HG03066 (cell line): ENCODE data around the gene POLR1D.

Experiments used
- ATAC-seq: cut with Tn5 transposase; IDR thresholded peaks from one replicate; pipeline ENCODE4 v1.9.1; 2021; ENCODE audit warnings: low read depth; ENCODE audit not compliant: unreplicated experiment

Gene POLR1D

GRCh38 chr13:27637289-27637626 is 15.6 kb downstream of the POLR1D start:
- no peak for ATAC-seq

DNA sequence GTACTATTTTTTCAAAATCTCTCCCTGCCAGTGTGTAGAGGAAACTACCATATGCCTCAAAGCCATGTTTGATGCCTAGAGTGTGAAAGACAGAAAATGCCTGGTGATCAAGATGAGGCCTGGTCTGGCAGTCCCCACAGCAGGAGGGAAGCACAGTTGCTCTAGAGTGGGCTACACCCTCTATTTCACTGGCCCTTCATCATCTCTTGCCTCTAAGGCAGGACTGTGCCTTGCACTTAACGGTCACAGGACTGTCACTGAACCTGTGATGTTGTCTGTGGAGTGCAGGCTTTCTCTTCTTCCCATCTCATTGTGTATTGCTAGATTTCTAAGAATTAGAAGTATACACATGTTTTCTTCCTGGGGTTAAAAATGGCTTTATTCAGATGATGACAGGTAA is 16.3 kb downstream of the POLR1D start:
- ATAC-seq, result no peak

DNA sequence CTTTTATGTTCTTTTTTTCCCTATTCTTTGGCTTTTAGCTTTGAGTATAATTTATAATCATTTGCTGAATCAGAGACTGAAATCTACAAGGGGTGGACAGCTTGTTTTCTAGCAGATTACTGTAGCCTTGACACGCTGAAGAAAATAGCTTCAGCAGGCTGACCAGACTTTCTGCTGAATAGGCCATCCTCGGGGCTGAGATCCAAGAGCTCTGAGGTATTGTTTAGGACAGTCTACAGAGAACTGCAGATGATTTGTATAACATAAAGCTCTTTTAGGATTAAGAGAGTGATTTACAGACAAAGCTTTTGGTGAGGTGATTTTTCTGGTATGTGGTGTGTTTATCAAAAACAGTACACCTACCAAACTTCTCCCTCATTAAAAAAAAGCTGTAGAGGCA is 16.8 kb downstream of the POLR1D start:
- no peak for ATAC-seq

- no peak for ATAC-seq
Measured at GRCh38 chr13:27639186-27639585, 17.5 kb downstream of the POLR1D start.

GRCh38 chr13:27641711-27642502 is 20.2 kb downstream of the POLR1D start:
- no peak for ATAC-seq

- ATAC-seq, result no peak
Measured at GRCh38 chr13:27643334-27644132, 21.8 kb downstream of the POLR1D start.

GRCh38 chr13:27644302-27644701 is 22.6 kb downstream of the POLR1D start:
- no peak for ATAC-seq

GRCh38 chr13:27650312-27650711 is 28.6 kb downstream of the POLR1D start:
- ATAC-seq, result no peak

DNA sequence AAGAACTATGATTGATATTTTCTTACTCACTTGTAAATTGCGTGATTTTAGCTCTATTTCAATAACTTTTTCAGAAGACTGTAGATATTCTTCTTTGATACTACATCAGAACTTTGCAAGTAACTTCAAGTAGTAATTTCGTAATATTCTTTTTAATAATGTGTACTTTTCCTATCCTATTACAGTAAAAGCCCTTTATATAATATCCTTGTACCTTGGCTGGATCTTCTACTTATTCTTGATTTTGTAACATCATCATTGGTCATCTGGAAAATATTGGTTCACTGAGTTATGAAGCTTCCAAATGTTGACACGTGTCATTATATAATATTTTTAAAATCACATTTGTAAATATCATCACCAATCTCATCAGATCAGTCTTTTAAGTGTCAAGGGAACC is 32.4 kb downstream of the POLR1D start:
- ATAC-seq, result no peak

DNA sequence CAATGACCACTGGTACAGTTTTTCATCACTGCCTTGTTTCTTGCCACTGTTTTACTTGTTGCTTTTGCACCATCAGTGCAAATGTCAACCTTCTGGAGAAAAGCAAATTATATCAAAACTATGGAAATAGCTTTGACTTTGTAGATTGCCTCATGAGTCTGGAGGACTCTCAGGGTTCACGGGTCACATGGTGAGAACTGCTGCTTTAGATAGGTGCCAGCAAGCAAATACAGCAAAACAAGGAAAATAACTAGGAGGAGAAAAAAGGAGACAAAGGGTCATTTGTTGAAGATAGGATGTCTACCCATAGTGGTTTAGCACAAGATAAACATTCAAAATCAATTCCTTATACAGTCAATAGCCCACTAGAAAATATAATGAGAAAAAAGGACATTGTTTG is 33.1 kb downstream of the POLR1D start:
- no peak for ATAC-seq

GRCh38 chr13:27657724-27658123 is 36.0 kb downstream of the POLR1D start:
- ATAC-seq, result no peak

DNA sequence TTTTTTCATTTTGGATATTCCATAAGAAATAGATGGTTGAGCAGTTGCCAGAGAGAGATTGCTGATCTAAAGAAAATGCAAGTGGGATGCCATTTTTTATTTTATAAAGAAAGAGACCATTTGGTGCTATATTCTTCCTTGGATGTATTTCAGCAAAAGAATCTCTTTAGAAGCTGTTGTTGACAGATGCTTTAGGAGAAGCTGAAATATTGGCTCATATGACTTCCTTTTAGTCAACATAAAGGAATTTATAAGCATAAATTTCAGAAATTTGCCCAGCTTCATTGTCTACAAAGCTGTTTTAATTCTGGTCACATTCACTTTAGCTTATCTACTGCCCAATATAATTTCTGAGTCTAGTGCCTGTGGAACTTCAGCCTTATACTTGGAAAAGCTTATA is 36.9 kb downstream of the POLR1D start:
- no peak for ATAC-seq

DNA sequence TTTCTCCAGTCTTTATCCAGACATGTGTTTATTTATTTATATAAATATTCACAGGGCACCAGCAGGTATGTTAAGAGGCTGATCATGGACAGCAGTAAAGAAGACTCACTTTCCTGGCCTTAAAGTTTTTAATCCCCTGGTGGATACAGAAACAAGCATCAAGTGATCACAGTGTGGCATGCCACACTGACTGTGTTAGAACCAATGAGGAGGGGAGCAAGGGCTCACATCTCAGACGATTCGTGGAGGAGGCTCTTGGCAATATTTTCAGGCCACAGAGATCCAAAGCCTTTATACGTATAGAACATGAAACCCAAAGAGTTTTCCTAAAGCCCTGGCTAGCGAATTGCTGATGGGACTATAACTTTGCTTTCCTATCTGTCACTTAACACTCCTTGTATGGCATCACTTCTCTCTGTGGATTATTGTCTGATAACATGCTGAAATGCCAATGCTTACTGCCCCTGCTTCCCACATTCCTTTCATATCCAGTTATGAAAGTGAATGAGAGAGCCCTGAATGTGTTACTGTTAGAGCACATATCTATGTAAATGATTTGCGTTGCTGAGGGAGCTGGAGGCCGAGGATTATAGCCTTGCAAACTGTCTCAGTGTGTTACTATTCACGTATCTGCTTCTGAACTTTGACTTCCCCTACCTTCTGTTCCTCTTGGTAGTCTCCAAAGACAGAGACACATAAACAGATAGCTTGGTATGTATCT is 37.6 kb downstream of the POLR1D start:
- no peak for ATAC-seq

DNA sequence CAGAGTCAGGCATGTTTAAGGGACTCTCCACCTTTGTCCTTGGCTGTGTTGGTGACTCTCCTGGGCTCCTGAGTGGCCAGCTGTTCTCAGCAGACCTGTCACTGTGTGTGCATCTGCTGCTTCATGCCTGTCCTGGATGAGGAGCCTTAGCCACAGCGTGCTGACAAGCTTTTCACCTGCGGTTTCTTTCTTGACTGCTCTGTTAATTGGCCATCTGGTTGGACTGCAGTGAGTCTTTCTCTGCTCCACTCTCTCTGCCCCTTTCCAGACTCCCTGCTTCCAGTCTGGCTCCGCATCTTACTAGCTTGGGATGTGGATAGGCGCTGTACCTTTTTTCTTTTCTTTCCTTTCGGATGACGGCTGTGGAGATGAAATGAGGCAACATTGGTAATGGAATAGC is 38.8 kb downstream of the POLR1D start:
- ATAC-seq, result no peak

- no peak for ATAC-seq
Measured at GRCh38 chr13:27661017-27661416, 39.3 kb downstream of the POLR1D start.

DNA sequence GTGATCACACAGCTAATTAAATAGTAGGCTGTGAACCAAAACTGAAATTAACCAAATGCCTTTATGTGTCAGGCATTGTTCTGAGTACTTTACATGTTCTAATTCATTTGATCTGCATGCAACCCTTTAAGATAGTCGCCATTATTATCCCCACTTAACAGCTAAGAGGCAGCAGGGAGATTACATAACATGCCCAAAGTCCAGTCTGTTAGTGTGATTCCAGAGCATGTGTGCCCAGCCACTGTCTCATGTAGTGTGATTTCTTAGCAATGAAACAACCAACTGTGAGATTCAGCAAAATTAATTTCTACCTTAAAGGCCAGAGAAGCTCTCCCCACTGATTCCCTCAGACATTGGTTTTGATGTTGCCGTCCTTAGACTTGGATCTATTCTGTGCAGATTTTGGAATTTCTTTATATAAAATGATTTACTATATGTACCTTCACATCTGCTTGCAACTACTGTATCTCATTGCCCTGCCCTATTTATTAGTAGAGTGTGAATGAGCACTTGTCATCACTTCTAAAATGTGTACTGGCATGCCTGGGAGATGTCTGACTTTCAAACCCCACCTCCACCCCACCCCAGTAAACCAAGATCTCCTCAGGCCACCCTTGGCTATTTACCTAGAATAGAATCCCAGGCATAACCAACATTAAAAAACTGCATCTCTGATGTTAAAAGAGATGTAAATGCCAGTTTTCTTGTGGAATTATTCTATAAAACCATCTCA is 41.2 kb downstream of the POLR1D start:
- no peak for ATAC-seq

GRCh38 chr13:27663947-27664346 is 42.3 kb downstream of the POLR1D start:
- no peak for ATAC-seq

DNA sequence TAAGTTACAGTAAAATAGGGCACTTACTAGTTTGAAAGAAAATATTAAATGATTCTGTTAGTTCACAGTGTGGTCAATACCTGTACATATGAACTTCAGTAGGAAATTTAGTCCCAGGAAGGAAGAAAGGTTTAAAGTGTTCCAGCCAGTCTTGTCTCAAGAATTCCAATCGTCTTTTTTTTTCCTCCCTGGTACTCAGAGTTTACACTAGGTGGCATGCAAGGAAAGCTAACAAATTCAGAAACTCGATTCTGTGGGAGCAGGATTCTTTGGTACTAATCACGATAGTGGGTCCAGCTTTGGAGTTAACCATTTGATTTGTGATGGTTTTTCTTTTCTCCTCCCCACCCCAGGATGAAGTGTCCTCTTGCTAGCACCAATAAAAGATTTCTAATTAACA is 43.6 kb downstream of the POLR1D start:
- ATAC-seq, result no peak

GRCh38 chr13:27665761-27666160 is 44.1 kb downstream of the POLR1D start:
- no peak for ATAC-seq

DNA sequence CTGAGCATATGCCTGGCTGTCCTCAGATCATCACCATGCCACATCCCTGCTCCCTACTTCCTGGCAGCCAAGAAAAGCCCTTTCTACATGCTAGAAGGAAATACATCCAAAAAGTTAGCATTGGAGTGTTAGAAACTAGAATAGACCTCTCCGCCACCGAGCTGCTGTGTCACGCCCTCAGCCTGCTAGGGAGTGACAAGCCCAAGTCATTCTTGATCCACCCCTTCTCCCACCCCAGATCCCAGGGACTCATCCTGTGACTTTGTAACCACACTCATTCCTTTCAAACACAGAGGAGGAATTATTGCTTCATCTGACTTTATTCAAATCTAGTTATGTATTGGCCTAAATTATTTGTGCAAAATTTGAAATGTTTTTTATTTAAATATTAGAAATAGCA is 45.3 kb downstream of the POLR1D start:
- ATAC-seq, result no peak

DNA sequence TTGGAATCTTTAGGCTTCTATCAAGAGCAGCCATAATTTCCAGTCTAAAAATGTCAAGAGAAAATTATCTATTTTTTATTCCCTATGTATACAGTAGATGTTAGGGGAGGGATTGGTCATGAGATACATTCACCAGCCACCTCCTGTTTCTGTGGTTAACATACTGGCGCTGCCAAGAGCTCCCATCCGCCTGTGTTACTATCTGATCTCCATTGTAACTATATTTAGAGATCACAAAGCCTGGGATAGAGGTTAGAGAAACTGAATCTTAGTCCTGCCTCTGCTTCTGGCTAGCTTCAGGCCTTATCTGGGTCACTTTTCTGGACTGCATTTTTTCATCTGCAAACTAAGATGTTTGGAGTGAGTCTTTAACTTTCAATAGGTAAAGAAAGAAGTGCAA is 46.3 kb downstream of the POLR1D start:
- ATAC-seq, result no peak
